ENCODE measurements around the gene FFAR2.
"Not testable (repeated sequence)": the region's sequence is repeated elsewhere in the genome, so short reads cannot be mapped to it uniquely, and the experiment has no call there.

Gene FFAR2

GRCh38 chr19:35455616-35456201 lies 7.7 kb downstream of the FFAR2 start:
- DNase-seq (ENCODE audit: low read depth), result no peak

- no peak for DNase-seq (ENCODE audit: low read depth)
Measured at GRCh38 chr19:35457173-35457572, 9.1 kb downstream of the FFAR2 start.

GRCh38 chr19:35458192-35458591 lies 10.1 kb downstream of the FFAR2 start:
- no peak for DNase-seq (ENCODE audit: low read depth)

GRCh38 chr19:35458731-35459391 lies 10.8 kb downstream of the FFAR2 start:
- no peak for DNase-seq (ENCODE audit: low read depth)

- DNase-seq (ENCODE audit: low read depth), result no peak
Measured at GRCh38 chr19:35459414-35460082, 11.5 kb downstream of the FFAR2 start.

- no peak for DNase-seq (ENCODE audit: low read depth)
Measured at GRCh38 chr19:35460608-35461007, 12.6 kb downstream of the FFAR2 start.

GRCh38 chr19:35461060-35461459 lies 13.0 kb downstream of the FFAR2 start:
- no peak for DNase-seq (ENCODE audit: low read depth)

- not testable (repeated sequence) for DNase-seq (ENCODE audit: low read depth)
Measured at GRCh38 chr19:35461788-35462187, 13.7 kb downstream of the FFAR2 start.

- peak; percentile 5 for DNase-seq (ENCODE audit: low read depth)
Measured at GRCh38 chr19:35462476-35462953, 14.5 kb downstream of the FFAR2 start.

GRCh38 chr19:35462956-35463355 lies 14.9 kb downstream of the FFAR2 start:
- DNase-seq (ENCODE audit: low read depth), result not testable (repeated sequence)

GRCh38 chr19:35466259-35466658 lies 18.2 kb downstream of the FFAR2 start:
- DNase-seq (ENCODE audit: low read depth), result no peak

GRCh38 chr19:35468637-35469036 lies 20.6 kb downstream of the FFAR2 start:
- DNase-seq (ENCODE audit: low read depth), result peak; percentile 44

GRCh38 chr19:35470128-35470527 lies 22.1 kb downstream of the FFAR2 start:
- DNase-seq (ENCODE audit: low read depth), result no peak

- not testable (repeated sequence) for DNase-seq (ENCODE audit: low read depth)
Measured at GRCh38 chr19:35471075-35471474, 23.0 kb downstream of the FFAR2 start.

- no peak for DNase-seq (ENCODE audit: low read depth)
Measured at GRCh38 chr19:35471946-35472345, 23.9 kb downstream of the FFAR2 start.

GRCh38 chr19:35474104-35474503 lies 26.0 kb downstream of the FFAR2 start:
- no peak for DNase-seq (ENCODE audit: low read depth)

- DNase-seq (ENCODE audit: low read depth), result not testable (repeated sequence)
Measured at GRCh38 chr19:35474594-35474993, 26.5 kb downstream of the FFAR2 start.

- no peak for DNase-seq (ENCODE audit: low read depth)
Measured at GRCh38 chr19:35476149-35476548, 28.1 kb downstream of the FFAR2 start.

- DNase-seq (ENCODE audit: low read depth), result no peak
Measured at GRCh38 chr19:35478794-35479677, 31.0 kb downstream of the FFAR2 start.

- DNase-seq (ENCODE audit: low read depth), result no peak
Measured at GRCh38 chr19:35483089-35483488, 35.0 kb downstream of the FFAR2 start.

GRCh38 chr19:35484252-35485036 lies 36.4 kb downstream of the FFAR2 start:
- no peak for DNase-seq (ENCODE audit: low read depth)

Measured in stimulated activated CD4-positive, alpha-beta T cell treated with anti-CD3 and anti-CD28 coated beads, Interleukin-2, amount 100 ng/mL, for 4 hours (primary cell).